ENCODE measurements around the gene IL9.

- no peak for TF ChIP-seq MAX (IDR thresholded peaks at IDR 0.05; ENCODE audit: low read depth, low read length)
- no peak for TF ChIP-seq POLR2A (IDR thresholded peaks at IDR 0.05; ENCODE audit: extremely low read depth, insufficient read length)
Measured at GRCh38 chr5:135895474-135896006, at the start of gene IL9.

All from NB4 (cell line).